HG03159 (cell line): ENCODE data around the gene CEP135.
"Not testable (repeated sequence)": the region's sequence is repeated elsewhere in the genome, so short reads cannot be mapped to it uniquely, and the experiment has no call there.

Source experiments
- ATAC-seq: cut with Tn5 transposase; IDR thresholded peaks from one replicate; pipeline ENCODE4 v1.9.1; 2021; ENCODE audit warnings: mild to moderate bottlenecking, moderate library complexity; ENCODE audit not compliant: unreplicated experiment

Gene CEP135

GRCh38 chr4:55938481-55938880 is 10.3 kb upstream of the CEP135 start:
- no peak for ATAC-seq

DNA sequence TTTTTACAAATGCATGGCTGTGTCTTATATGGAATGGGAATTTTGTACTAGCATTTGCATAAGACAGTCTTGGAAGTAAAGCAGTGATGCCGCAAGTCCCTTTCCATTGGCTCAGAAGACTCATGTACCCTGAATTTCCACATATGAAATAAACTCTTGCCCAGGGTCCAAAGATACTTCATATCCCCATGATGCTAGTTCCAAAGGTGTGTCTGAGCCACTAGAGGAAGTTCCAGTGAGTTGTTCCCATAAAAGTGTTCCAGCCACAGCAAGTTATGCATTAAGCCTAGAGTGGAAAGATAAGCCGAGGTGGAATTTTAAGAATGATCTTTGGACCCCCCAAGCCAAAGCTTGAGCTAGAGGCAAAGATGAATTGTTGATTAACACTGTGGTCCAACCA is 9.3 kb upstream of the CEP135 start:
- no peak for ATAC-seq

GRCh38 chr4:55941881-55942396 is 6.8 kb upstream of the CEP135 start:
- ATAC-seq: no peak

DNA sequence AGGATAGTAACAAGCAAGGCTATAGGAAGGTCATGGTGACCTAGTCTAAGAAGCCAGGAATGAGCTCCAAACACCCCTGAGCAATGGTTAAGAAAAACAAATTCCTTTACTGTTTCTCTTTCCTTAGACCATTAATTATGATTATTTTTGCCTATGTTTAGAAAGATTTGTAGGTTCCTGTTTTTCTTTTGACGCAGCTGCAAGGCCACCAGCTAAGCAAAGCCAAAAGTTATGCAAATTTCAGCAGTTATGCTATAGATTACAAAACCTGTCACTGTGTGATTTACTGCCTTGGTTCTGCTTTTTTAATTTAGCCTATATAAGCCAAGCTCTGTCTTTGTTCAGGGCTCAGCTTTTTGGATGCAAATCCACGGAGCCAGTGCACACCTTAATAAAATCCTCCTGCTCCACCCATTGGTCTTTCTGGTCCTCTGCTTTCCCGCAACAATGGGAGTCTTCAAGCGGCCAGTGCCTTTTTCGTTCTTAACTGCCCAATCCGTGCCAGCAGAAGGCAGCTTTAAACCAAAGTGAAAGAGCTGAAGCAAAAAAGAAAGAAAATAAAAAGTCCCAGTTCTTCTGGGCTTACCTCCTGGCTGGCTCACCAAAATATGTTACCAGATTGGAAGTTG is 1.4 kb upstream of the CEP135 start:
- ATAC-seq: peak; percentile 54

DNA sequence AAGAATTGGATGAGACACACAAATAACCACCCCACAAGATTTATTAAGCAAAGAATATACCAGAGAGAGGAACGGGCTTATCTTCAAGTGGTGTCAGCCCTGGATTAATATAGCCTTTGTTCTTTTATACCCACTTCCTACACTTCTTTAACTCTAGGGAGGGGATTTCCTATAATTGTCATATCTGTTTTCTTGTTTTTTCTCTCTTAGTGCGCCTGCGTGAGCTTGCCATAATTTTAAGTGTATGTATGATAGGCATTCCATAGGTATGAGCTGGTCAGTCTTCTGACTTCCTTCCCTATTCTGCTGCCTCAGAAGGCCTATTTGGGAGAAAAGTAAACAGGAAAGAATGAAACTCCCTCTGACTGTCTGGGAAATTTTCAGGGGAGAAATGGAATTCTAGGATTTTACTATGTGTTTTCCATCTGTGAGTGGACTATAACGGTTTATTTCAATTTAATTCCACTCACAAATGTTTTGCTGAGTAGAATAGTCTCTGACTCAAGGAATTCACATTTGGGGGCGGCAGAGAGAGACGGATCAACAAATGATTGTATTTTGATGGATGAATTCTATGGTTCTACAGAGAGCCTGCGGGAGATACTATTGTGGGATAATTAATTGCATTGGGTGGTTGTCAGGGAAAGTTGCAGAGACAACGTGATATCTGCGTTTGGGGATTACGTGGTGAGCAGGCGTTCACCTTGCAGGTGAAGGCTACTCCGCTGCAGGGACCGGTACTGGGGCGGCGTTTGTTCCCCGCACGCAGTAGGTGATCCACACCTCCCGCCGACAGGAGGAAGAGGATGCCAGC is 626 bp upstream of the CEP135 start:
- peak; percentile 15 for ATAC-seq

GRCh38 chr4:55949482-55949802 is 697 bp downstream of the CEP135 start:
- no peak for ATAC-seq

GRCh38 chr4:55951191-55951922 is 2.6 kb downstream of the CEP135 start:
- ATAC-seq: no peak

DNA sequence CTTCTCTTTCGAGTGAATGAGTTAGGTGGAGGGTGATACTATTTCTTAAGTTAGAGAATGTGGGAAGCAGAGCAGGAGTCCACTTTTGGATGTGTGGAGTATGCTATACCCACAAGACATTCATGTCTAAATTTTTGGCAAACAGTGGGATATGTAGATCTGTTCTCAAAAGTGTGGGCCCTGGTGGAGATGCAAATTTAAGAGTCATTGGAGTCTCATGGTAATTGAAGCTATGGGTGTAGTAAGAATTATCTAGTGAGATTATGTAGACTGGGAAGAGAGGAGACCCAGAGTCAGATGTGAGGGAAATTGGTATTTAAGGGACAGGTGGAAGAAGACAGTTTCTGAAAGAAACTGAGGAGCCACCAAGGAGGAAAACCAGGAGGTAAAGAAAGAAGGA is 7.0 kb downstream of the CEP135 start:
- ATAC-seq: no peak

- ATAC-seq: no peak
Measured at GRCh38 chr4:55959655-55960054, 10.9 kb downstream of the CEP135 start.

DNA sequence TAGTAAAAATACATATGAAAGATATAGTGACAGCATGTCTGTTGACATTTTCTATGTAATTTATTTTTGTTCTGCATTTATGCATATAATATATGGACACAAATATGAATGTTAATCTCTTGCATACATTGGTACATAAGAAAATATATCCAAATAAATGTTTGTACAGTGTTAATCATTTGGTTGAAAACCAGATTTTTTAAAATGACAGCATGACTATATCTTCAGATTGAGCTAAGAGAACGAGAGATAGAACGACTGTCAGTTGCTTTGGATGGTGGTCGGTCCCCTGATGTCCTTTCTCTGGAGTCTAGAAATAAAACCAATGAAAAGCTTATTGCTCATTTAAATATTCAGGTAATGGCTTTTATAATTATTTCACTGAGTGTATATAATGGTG is 15.3 kb downstream of the CEP135 start:
- ATAC-seq: no peak

GRCh38 chr4:55965585-55965984 is 16.8 kb downstream of the CEP135 start:
- no peak for ATAC-seq

DNA sequence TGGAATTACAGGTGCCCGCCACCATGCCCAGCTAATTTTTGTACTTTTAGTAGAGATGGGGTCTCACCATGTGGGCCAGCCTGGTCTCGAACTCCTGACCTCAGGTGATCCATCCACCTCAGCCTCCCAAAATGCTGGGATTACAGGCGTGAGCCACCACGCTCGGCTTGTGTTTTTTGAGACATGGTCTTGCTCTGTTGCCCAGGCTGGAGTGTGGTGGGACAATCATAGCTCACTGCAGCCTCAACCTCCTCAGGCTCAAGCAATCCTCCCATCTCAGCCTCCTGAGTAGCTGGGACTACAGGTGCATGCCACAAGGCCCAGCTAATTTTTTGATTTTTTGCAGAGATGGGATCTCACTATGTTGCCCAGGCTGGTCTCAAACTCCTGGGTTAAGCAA is 17.6 kb downstream of the CEP135 start:
- not testable (repeated sequence) for ATAC-seq

DNA sequence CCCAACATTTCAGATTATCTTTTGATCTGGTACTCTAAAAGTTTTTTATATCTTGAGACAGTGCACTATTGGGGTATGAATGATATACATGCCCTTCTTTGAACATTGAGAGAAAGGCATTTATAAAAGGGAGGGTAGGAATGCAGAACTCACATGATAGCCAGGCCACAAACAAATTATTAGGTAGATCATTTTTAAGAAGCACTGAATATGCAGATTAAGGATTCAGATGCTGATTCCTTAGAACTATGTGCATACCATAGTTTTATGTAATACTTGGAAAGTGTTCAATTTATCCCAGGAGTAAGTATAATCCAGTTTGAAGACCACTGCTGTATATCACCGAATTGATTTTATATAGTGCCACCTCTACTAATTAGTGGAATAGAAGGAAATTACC is 18.6 kb downstream of the CEP135 start:
- no peak for ATAC-seq

- ATAC-seq: no peak
Measured at GRCh38 chr4:55973650-55974049, 24.9 kb downstream of the CEP135 start.

- ATAC-seq: no peak
Measured at GRCh38 chr4:55977811-55978210, 29.1 kb downstream of the CEP135 start.

DNA sequence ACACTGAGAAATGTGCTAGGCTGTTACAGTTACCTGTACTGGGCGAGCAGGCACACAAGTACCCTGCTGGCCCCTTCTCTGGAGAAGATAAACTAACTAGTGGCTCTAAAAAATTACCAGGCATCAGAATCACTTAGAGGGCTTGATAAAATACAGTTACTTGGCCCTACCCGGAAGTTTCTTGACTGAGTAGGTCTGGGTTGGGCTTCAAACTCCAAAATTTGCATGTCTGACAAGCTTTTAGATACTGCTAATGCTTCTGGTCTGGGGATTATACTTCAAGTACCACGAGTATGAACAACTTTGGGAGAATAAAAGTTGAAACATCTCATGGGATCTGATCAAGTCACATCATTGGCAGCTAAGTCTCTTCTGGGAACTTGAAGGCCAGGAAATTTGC is 30.8 kb downstream of the CEP135 start:
- no peak for ATAC-seq

DNA sequence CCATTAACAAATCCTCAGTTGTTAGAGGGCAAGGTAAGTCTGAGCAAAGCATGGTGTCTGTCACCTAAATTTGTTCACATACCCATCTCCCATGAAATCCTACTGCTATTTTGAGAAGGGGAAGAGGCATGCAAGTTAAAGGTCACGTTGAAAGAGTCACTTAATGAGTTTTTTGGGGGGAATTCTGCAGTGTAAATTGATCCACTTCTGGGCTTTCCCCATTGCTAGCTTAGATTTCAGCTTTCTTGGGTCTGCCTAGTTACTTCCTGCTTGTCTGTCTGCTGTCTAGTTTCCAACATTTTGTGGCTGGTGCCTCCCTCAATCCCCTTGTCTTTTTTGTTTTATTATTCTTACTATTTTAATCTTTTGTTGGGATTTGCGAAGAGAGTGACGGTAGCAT is 32.0 kb downstream of the CEP135 start:
- ATAC-seq: no peak

GRCh38 chr4:55982976-55983375 is 34.2 kb downstream of the CEP135 start:
- no peak for ATAC-seq

GRCh38 chr4:55989766-55990165 is 41.0 kb downstream of the CEP135 start:
- ATAC-seq: no peak

- ATAC-seq: peak; percentile 76
Measured at GRCh38 chr4:55993994-55994663, 45.4 kb downstream of the CEP135 start.

- ATAC-seq: no peak
Measured at GRCh38 chr4:55996646-55997045, 47.9 kb downstream of the CEP135 start.
